Activated T-helper 2 cell treated with anti-CD3 and anti-CD28 coated beads, Interferon-gamma antibody, Interleukin-2, Interleukin-4, amounts not matched to agents 10 μg/mL and 5 μg/mL and 100 μg/mL, durations not matched to agents 14 hours and 24 hours and 36 hours (primary cell): ENCODE results near the gene TMEM61. TPM values are rescaled to one million over a fixed set of nuclear protein-coding genes. Genes with fewer than 3 reads are reported as not detected.
"Not testable (repeated sequence)": the region's sequence is repeated elsewhere in the genome, so short reads cannot be mapped to it uniquely, and the experiment has no call there.

Experiments used
- DNase-seq: peaks from one replicate; pipeline ENCODE4 v3.0.0; 2021; ENCODE audit warnings: low spot score
- H3K27ac Mint-ChIP-seq: one replicate; pipeline ENCODE4 v1.8.0; 2021; ENCODE audit warnings: mixed read lengths
- H3K27me3 Mint-ChIP-seq: one replicate; pipeline ENCODE4 v1.8.0; 2021; ENCODE audit warnings: low read depth, mixed read lengths
- H3K36me3 Mint-ChIP-seq: one replicate; pipeline ENCODE4 v1.8.0; 2021; ENCODE audit warnings: low read depth, mixed read lengths
- H3K4me1 Mint-ChIP-seq: one replicate; pipeline ENCODE4 v1.8.0; 2021; ENCODE audit warnings: low read depth, mixed read lengths
- H3K4me3 Mint-ChIP-seq: one replicate; pipeline ENCODE4 v1.8.0; 2021; ENCODE audit warnings: low read depth, mild to moderate bottlenecking, moderate library complexity, mixed read lengths
- H3K9me3 Mint-ChIP-seq: one replicate; pipeline ENCODE4 v1.8.0; 2021; ENCODE audit warnings: mixed read lengths
- intact Hi-C: fragments of 100-400 bp; cut with micrococcal nuclease; formaldehyde crosslinking; loops from one replicate; pipeline ENCODE4 v1.15.1; 2023
- total RNA-seq: library from RNA; stranded (reverse); gene quantifications from 2 replicates; pipeline ENCODE4 v1.2.3, GENCODE V29; 2022

Gene TMEM61
- 0.16 TPM in 1 of 2 replicates, not detected in the other for total RNA-seq

DNA sequence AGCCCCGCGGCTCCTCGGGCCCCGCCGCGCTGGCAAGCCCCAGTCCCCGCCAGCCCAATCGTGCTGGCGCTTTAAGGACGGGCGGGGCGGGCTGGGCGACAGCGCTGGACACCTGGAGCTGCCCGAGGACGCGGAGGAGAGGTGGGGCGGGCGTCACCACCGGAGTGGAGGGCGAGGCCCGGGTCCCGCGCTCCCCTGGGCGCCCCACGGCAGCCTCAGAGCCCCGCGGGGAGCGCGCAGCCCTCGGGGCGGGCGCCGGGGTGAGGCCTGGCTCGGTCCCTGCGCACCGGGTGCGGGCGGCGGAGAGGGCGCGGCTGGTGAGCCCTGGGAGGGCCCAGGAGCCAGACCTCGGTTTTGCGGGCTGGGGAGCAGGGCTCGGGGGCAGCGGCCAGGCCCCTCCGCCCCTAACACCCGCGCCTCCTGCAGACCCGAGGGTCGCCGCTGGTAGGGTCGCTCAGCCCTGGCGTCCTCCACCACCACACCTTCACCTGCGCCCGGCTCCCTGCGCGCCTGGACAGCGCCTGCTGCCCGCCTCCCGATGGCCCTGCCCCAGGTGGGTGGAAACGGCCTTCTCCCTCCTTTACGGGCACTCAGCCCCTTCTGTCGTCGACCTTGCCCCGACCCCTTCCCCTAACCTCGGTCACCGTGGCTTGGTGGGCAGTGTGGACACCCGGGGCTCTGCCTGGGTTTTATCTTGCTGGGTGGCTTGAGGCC is at the start of gene TMEM61:
TMEM61 (plus strand) TSS at position 101 of the 714 bp plus-strand sequence; CDS start at position 539, 438 bp downstream.
- Mint-ChIP-seq H3K27ac (no peak within 1 kb of the TSS), H3K27me3 (peaks cover 43% of the 10 kb centered on the region), H3K4me3 (no peak within 1 kb of the TSS), H3K4me1 (no peaks in the 10 kb centered on the region), H3K36me3 (no peaks in the 10 kb centered on the region), H3K9me3 (no peaks in the 10 kb centered on the region)
- no peak for DNase-seq
- intact Hi-C loops = no loop called here

DNA sequence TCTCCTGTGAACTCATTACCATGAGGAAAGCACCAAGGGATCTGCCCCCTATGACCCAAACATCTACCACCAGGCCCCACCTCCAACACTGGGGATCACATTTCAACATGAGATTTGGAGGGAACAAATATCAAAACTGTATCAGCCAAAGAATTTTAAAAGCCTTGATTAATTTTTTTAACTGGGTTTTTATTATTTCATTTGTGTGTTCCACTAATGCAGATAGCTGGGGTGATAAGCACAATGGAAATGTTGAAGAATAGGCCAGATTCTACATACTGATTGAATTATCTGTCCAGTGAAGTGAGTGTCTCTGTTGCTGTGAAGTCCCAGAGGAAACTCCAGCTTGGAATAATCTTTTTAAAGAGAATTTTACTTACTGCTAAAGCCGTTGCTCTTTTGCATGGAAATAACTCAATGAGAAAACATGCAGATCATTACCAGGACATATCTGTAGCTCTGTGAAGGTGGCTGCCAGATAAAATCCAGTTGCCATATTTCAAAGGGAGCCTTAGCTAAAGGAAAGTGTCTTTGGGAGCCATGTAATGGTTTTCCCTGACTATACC is 49.1 kb upstream of the TMEM61 start:
- no peak overlapping the region for H3K4me3 Mint-ChIP-seq
- H3K4me1 Mint-ChIP-seq = no peaks in the 10 kb centered on the region
- no peaks in the 10 kb centered on the region for H3K36me3 Mint-ChIP-seq
- peaks cover 12% of the 10 kb centered on the region for H3K27me3 Mint-ChIP-seq
- no peak overlapping the region for H3K27ac Mint-ChIP-seq
- no peaks in the 10 kb centered on the region for H3K9me3 Mint-ChIP-seq
- no peak for DNase-seq
- intact Hi-C loops = no loop called here

DNA sequence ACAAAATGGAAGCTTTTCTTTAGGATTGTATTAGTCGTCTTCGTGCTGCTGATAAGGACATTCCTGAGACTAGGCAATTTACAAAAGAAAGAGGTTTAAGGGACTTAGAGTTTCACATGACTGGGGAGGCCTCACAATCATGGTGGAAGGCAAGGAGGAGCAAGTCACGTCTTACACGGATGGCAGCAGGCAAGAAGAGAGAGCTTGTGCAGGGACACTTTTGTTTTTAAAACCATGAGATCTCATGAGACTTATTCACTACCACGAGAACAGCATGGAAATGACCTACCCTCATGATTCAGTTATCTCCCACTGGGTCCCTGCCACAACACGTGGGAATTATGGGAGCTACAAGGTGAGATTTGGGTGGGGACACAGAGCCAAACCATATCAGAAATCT is 46.3 kb upstream of the TMEM61 start:
- intact Hi-C loops, H3K36me3 Mint-ChIP-seq, H3K4me3 Mint-ChIP-seq, H3K27ac Mint-ChIP-seq, DNase-seq, H3K9me3 Mint-ChIP-seq, H3K4me1 Mint-ChIP-seq: not testable (repeated sequence)
- H3K27me3 Mint-ChIP-seq = peaks cover 21% of the 10 kb centered on the region

DNA sequence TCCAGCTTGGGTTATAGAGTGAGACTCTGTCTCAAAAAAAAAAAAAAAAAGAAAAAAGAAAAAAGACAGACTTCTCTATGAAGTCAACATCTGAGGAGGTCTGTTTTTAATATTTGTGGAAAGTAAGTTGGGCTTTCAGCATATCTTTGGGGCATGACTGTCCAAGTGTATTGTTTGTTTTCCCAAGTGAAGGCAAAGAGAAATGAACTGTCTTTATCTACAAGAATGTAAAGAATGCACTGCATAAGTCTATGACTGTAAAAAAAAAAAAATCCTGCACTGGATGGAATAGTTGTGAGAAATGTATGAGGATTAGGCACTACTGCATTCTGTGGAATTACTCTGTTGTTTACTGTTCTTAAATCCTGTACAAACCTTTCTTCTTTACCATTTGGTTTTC is 45.6 kb upstream of the TMEM61 start:
- H3K27me3 Mint-ChIP-seq = peaks cover 25% of the 10 kb centered on the region
- no peaks in the 10 kb centered on the region for H3K4me1 Mint-ChIP-seq
- no peak for DNase-seq
- no peaks in the 10 kb centered on the region for H3K9me3 Mint-ChIP-seq
- no peaks in the 10 kb centered on the region for H3K36me3 Mint-ChIP-seq
- no peak overlapping the region for H3K27ac Mint-ChIP-seq
- H3K4me3 Mint-ChIP-seq = no peak overlapping the region
- intact Hi-C loops = no loop called here

DNA sequence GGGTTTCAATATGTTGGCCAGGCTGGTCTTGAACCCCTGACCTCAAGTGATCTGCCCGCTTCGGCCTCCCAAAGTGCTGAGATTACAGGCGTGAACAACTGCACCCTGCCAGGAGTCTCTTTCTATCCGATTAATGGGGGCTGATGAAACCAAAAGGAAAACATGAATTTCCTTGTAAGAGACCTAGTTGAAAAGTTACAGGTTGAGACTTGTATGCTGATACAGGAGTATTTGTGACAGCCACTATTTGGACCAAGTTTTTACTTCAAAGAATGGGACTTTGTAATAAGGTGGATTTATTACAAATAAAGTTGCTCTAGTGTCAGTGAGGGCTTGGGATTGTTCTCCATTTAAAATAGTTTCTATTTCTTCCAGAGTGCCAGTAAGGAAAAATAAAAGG is 43.6 kb upstream of the TMEM61 start:
- no peaks in the 10 kb centered on the region for H3K9me3 Mint-ChIP-seq
- no peaks in the 10 kb centered on the region for H3K4me1 Mint-ChIP-seq
- no peak overlapping the region for H3K27ac Mint-ChIP-seq
- no peak overlapping the region for H3K4me3 Mint-ChIP-seq
- intact Hi-C loops = no loop called here
- no peak for DNase-seq
- peaks cover 32% of the 10 kb centered on the region for H3K27me3 Mint-ChIP-seq
- H3K36me3 Mint-ChIP-seq = no peaks in the 10 kb centered on the region

DNA sequence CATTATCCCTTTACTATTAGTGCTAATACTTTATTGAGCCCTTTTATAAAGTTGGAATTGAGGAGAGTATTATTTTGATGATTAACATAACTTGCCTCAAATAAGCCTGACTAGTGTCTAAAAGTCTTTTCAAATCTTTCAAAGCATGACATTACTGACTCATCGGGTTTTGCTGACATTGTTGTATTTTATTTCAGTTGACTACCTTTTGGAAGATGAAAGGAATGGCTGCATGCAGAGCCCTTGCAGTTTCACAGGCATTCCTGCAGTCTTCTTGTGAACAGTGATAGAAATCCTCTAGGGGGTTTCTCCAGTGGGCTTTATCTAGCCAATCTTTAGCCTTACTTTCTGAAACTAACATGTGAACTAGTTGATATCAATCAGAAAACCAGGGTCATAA is 43.0 kb upstream of the TMEM61 start:
- DNase-seq = no peak
- intact Hi-C loops = no loop called here
- peaks cover 34% of the 10 kb centered on the region for H3K27me3 Mint-ChIP-seq
- no peaks in the 10 kb centered on the region for H3K4me1 Mint-ChIP-seq
- no peaks in the 10 kb centered on the region for H3K9me3 Mint-ChIP-seq
- no peaks in the 10 kb centered on the region for H3K36me3 Mint-ChIP-seq
- no peak overlapping the region for H3K4me3 Mint-ChIP-seq
- H3K27ac Mint-ChIP-seq = no peak overlapping the region

DNA sequence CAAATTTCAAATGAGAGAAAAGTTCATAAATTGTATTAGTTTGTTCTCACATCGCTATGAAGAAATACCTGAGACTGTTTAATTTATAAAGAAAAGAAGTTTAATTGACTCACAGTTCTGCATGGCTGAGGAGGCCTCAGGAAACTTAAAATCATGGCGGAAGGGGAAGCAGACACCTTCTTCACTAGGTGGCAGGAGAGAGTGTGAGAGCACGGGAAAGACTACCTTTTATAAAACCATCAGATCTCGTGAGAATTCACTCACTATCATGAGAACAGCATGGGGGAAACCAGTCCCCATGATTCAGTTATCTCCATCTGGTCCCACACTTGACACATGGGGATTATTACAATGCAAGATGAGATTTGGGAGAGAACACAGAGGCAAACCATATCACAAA is 41.5 kb upstream of the TMEM61 start:
- H3K36me3 Mint-ChIP-seq, H3K4me1 Mint-ChIP-seq, H3K4me3 Mint-ChIP-seq, H3K9me3 Mint-ChIP-seq, DNase-seq, intact Hi-C loops, H3K27ac Mint-ChIP-seq: not testable (repeated sequence)
- H3K27me3 Mint-ChIP-seq = peaks cover 33% of the 10 kb centered on the region

DNA sequence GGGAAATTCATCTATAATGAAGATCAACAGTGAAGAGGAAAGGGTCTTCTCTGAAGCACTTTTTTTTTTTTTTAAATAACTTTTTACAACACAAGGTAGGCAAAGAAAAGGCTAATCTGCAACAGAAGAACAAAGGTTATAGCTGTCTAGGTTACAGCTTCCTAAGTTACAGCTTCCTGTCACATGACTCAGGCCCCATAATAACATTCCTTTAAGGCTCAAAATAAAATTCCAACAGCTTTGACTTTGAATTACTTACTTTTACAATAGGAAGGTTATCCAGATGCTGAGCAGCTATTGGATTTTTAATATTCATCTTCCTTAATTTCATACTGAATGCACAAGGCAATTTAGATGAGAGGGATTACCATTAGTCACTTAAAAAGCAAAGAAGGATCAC is 40.4 kb upstream of the TMEM61 start:
- H3K9me3 Mint-ChIP-seq = no peaks in the 10 kb centered on the region
- intact Hi-C loops = no loop called here
- no peak overlapping the region for H3K27ac Mint-ChIP-seq
- no peak for DNase-seq
- H3K27me3 Mint-ChIP-seq = peaks cover 30% of the 10 kb centered on the region
- H3K36me3 Mint-ChIP-seq = no peaks in the 10 kb centered on the region
- no peak overlapping the region for H3K4me3 Mint-ChIP-seq
- peaks cover 3% of the 10 kb centered on the region for H3K4me1 Mint-ChIP-seq

DNA sequence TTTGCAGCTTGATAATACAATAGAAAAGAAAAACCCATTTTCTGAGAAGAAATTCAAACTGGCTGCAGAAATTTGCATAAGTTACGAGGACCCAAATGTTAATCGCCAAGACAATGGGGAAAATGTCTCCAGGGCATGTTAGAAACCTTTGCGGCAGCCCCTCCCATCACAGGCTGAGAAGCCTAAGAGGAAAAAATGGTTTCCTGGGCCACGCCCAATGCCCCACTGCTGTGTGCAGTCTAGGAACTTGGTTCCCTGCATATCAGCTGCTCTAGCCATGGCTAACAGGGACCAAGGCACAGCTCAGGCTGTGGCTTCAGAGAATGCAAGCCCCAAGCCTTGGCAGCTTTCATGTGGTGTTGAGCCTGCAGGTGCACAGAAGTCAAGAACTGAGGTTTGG is 37.5 kb upstream of the TMEM61 start:
- no peak for DNase-seq
- Mint-ChIP-seq H3K4me3 (no peak overlapping the region), H3K27ac (no peak overlapping the region), H3K4me1 (peaks cover 8% of the 10 kb centered on the region), H3K27me3 (peaks cover 16% of the 10 kb centered on the region), H3K36me3 (no peaks in the 10 kb centered on the region), H3K9me3 (no peaks in the 10 kb centered on the region)
- intact Hi-C loops = no loop called here

DNA sequence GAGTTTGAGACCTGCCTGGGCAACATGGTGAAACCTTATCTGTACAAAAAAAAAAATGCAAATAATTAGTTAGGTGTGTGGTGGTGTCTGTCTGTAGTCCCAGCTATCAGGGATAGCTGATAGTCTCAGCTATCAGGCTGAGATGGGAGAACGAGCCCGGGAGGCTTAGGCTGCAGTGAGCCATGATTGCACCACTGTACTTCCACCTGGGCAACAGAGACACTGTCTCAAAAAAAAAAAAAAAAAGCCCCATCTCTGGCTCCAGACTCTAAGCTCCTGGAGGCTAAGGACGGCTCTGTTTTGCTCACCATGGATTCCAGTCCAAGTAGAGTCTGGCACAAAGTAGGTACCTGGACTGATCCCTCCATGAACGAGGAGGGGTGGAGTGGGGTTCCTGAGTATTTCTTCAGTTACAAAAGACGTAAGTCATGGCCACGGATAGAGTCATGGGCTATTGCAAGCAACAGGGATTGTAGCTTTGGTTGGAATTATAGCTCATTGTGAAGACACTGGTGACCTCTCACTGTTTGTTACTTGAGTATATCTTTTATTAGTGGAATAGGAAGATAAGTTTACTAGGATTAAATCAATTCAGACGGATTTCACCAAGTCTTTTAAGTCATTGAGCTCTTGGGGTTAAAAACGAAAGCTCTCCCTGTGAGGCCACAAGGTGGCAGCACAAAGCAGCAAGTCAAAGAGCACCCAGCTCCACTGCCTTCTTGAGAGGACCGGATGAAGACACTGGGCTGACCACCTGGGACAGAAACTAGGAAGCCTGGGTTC is 35.6 kb upstream of the TMEM61 start:
- Mint-ChIP-seq H3K9me3 (no peaks in the 10 kb centered on the region), H3K4me3 (no peak overlapping the region), H3K4me1 (peaks cover 10% of the 10 kb centered on the region), H3K27me3 (peaks cover 8% of the 10 kb centered on the region), H3K27ac (no peak overlapping the region), H3K36me3 (no peaks in the 10 kb centered on the region)
- intact Hi-C loops = loop anchor here (1.0 kb wide), 2 partner anchors 52 to 78 kb away; no protein-coding TSS in a partner anchor
- peak; percentile 60 for DNase-seq

DNA sequence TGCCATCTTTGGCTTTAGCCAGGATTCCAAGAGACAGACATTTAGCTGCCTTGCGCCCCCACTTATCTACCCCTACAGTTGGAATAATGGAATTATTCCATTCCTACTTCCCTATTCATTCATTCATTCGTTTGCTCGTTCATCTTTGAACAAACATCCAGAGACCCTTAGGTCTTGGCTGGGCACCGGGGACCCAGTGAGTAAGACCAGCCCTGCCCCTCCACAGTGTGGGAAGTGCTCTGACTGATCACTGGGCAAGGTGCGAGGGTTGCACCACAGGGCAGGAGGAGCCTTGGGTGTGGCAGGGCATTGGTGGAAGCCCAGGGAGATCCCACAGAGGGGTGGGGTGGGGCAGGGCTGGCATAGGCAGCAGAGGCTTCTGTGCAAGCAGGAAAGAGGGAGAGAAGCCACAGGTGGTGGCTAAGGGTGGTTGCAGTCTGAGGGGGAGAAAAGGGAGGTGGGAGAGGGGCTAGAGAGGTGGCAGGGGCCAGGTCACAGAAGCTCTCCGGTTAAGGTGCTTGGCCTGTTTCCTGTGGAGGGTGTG is 35.0 kb upstream of the TMEM61 start:
- Mint-ChIP-seq H3K4me1 (peaks cover 15% of the 10 kb centered on the region), H3K36me3 (no peaks in the 10 kb centered on the region), H3K4me3 (no peak overlapping the region), H3K27ac (no peak overlapping the region), H3K27me3 (peaks cover 8% of the 10 kb centered on the region), H3K9me3 (no peaks in the 10 kb centered on the region)
- DNase-seq = no peak
- intact Hi-C loops = loop anchor here (1.0 kb wide), 2 partner anchors 51 to 77 kb away; no protein-coding TSS in a partner anchor

DNA sequence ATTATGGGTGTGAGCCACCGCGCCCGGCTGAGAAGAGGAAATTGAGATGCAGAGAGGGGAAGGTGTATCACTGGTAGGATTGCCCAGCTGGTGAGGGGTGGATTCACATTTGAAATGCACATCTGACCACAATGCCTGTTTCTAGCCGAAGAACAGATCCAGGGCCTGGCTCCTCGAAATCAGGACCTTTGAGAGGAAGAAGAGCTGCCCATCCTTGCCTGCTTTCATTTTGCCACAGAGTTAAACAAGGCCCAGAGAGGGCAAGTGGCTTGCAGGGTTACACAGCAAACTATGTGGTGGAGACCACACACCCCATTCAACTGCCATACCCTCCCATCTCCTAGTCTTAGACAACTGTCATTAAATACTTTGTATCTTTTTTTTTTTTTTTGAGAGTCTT is 32.9 kb upstream of the TMEM61 start:
- intact Hi-C loops = no loop called here
- no peaks in the 10 kb centered on the region for H3K9me3 Mint-ChIP-seq
- DNase-seq = no peak

DNA sequence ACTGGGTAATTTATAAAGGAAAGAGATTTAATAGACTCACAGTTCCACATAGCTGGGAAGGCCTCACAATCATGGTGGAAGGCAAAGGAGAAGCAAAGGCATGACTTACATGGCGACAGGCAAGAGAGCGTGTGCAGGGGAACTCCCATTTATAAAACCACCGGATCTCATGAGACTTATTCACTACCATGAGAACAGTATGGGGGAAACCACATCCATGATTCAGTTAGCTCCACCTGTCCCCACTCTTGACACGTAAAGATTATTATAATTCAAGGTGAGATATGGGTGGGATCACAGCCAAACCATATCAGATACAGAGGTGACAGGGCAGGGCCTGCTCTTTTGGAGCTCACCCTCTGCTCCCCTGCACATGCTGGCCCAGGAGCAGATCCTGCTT is 31.4 kb upstream of the TMEM61 start:
- no peaks in the 10 kb centered on the region for H3K27me3 Mint-ChIP-seq
- intact Hi-C loops = no loop called here

More for the DNA sequence above, 32.9 kb upstream of the TMEM61 start:
- Mint-ChIP-seq H3K27me3 (no peaks in the 10 kb centered on the region), H3K4me1 (peaks cover 15% of the 10 kb centered on the region), H3K36me3 (no peaks in the 10 kb centered on the region), H3K27ac (no peak overlapping the region), H3K4me3 (no peak overlapping the region)

More for the DNA sequence above, 31.4 kb upstream of the TMEM61 start:
- DNase-seq = no peak
- no peaks in the 10 kb centered on the region for H3K9me3 Mint-ChIP-seq
- H3K4me1 Mint-ChIP-seq = peaks cover 15% of the 10 kb centered on the region
- no peak overlapping the region for H3K4me3 Mint-ChIP-seq
- H3K27ac Mint-ChIP-seq = no peak overlapping the region
- H3K36me3 Mint-ChIP-seq = no peaks in the 10 kb centered on the region
